DND-41 (cell line): ENCODE data around the gene HDAC8.

Source experiments
- ATAC-seq: fragments of 200-7000 bp; cut with Tn5 transposase; 3 replicates; pipeline ENCODE4 v1.9.1; 2021; ENCODE audit warnings: low read depth; ENCODE audit not compliant: insufficient read depth
- DNase-seq: peaks from one replicate; pipeline ENCODE4 v3.0.0-alpha.2; 2020
- H2AFZ ChIP-seq: 2 replicates; pipeline ENCODE4 v1.6.0; 2012; ENCODE audit warnings: low read depth, low read length
- H3K27ac ChIP-seq: 2 replicates; pipeline ENCODE4 v1.5.1; 2012; ENCODE audit warnings: low read length, inconsistent platforms
- H3K27me3 ChIP-seq: fragments of 200-600 bp; sonication (generic); 2 replicates; pipeline ENCODE4 v1.6.0; 2012; ENCODE audit warnings: low read length, mild to moderate bottlenecking, inconsistent platforms; ENCODE audit not compliant: insufficient read depth, poor library complexity
- H3K36me3 ChIP-seq: 2 replicates; pipeline ENCODE4 v1.5.1; 2012; ENCODE audit warnings: low read length, inconsistent platforms; ENCODE audit not compliant: insufficient read depth
- H3K4me1 ChIP-seq: 2 replicates; pipeline ENCODE4 v1.5.1; 2012; ENCODE audit warnings: mild to moderate bottlenecking, low read length; ENCODE audit not compliant: insufficient read depth
- H3K4me2 ChIP-seq: 2 replicates; pipeline ENCODE4 v1.6.0; 2012; ENCODE audit warnings: mild to moderate bottlenecking, moderate library complexity, low read length, inconsistent platforms; ENCODE audit not compliant: insufficient read depth
- H3K4me3 ChIP-seq, 2 experiments: fragments of 200-600 bp in 1 of 2; shearing (Covaris generic) in 1 of 2; 2 replicates each; pipeline ENCODE4 v1.5.1; 2012 to 2016; ENCODE audit warnings: inconsistent platforms in 2 of 2, low read length in 2 of 2, mild to moderate bottlenecking in 2 of 2, low read depth in 1 of 2, moderate library complexity in 1 of 2
- H3K79me2 ChIP-seq: 2 replicates; pipeline ENCODE4 v1.6.0; 2012; ENCODE audit warnings: low read length, inconsistent platforms; ENCODE audit not compliant: insufficient read depth
- H3K9ac ChIP-seq: 2 replicates; pipeline ENCODE4 v1.6.0; 2012; ENCODE audit warnings: low read depth, mild to moderate bottlenecking, inconsistent platforms, low read length, moderate library complexity
- H3K9me3 ChIP-seq: 2 replicates; pipeline ENCODE4 v1.5.1; 2012; ENCODE audit warnings: low read length, moderate library complexity, mild to moderate bottlenecking, inconsistent platforms; ENCODE audit not compliant: insufficient read depth, severe bottlenecking
- H4K20me1 ChIP-seq: 2 replicates; pipeline ENCODE4 v1.6.0; 2012; ENCODE audit warnings: low read length; ENCODE audit not compliant: insufficient read depth
- EZH2 ChIP-seq: IDR thresholded peaks from 3 replicates; pipeline ENCODE4 v1.6.1; 2012; ENCODE audit warnings: borderline replicate concordance, low read depth, mild to moderate bottlenecking, moderate library complexity, low read length, inconsistent platforms; ENCODE audit not compliant: severe bottlenecking
- TF ChIP-seq, protein P1 (sequence below): IDR thresholded peaks from 2 replicates; pipeline ENCODE4 v1.5.1; 2012; ENCODE audit warnings: borderline replicate concordance, low read length, moderate library complexity, mild to moderate bottlenecking; ENCODE audit not compliant: poor library complexity, severe bottlenecking; ENCODE audit errors: extremely low read depth

Gene HDAC8

DNA sequence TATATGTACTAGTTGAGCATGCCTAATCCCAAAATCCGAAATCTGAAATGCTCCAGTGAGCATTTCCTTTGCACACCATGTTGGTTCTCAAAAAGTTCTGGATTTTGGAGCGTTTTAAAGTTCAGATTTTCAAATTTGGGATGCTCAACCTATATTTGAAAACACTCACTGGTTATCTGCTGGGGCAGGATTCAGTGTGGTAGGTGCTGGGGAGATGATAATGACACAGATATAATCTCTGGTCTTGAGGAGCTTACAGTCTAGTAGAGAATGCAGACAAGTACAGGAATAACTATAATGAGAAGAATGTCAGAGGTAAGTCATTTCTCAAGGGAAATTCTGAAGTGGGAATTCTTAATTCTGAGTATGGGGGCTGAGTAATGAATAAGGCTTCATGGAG lies 207.5 kb downstream of the HDAC8 start:
- ATAC-seq = no peak
- H3K9me3 ChIP-seq = no peaks in the 10 kb centered on the region
- no peaks in the 10 kb centered on the region for H3K79me2 ChIP-seq
- H3K9ac ChIP-seq = no peak overlapping the region
- H3K36me3 ChIP-seq = no peaks in the 10 kb centered on the region
- H3K4me2 ChIP-seq = no peak overlapping the region
- H2AFZ ChIP-seq = no peak overlapping the region
- TF ChIP-seq, protein P1, sequence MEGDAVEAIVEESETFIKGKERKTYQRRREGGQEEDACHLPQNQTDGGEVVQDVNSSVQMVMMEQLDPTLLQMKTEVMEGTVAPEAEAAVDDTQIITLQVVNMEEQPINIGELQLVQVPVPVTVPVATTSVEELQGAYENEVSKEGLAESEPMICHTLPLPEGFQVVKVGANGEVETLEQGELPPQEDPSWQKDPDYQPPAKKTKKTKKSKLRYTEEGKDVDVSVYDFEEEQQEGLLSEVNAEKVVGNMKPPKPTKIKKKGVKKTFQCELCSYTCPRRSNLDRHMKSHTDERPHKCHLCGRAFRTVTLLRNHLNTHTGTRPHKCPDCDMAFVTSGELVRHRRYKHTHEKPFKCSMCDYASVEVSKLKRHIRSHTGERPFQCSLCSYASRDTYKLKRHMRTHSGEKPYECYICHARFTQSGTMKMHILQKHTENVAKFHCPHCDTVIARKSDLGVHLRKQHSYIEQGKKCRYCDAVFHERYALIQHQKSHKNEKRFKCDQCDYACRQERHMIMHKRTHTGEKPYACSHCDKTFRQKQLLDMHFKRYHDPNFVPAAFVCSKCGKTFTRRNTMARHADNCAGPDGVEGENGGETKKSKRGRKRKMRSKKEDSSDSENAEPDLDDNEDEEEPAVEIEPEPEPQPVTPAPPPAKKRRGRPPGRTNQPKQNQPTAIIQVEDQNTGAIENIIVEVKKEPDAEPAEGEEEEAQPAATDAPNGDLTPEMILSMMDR = no peak
- no peak for TF ChIP-seq EZH2
- no peaks in the 10 kb centered on the region for H4K20me1 ChIP-seq
- no peak overlapping the region for H3K4me3 ChIP-seq
- no peaks in the 10 kb centered on the region for H3K4me1 ChIP-seq
- H3K27ac ChIP-seq = no peak overlapping the region
- DNase-seq = no peak
- no peaks in the 10 kb centered on the region for H3K27me3 ChIP-seq

- Histone ChIP-seq H3K4me2 (no peak overlapping the region), H2AFZ (no peak overlapping the region), H3K9me3 (no peaks in the 10 kb centered on the region), H4K20me1 (no peaks in the 10 kb centered on the region), H3K27ac (no peak overlapping the region), H3K4me1 (no peaks in the 10 kb centered on the region), H3K9ac (no peak overlapping the region), H3K79me2 (no peaks in the 10 kb centered on the region), H3K36me3 (no peaks in the 10 kb centered on the region), H3K4me3 (no peak overlapping the region), H3K27me3 (no peaks in the 10 kb centered on the region)
- DNase-seq = no peak
- TF ChIP-seq EZH2 = no peak
- TF ChIP-seq, protein P1 = no peak
- no peak for ATAC-seq
Measured at GRCh38 chrX:72360326-72360725, 212.3 kb downstream of the HDAC8 start.

DNA sequence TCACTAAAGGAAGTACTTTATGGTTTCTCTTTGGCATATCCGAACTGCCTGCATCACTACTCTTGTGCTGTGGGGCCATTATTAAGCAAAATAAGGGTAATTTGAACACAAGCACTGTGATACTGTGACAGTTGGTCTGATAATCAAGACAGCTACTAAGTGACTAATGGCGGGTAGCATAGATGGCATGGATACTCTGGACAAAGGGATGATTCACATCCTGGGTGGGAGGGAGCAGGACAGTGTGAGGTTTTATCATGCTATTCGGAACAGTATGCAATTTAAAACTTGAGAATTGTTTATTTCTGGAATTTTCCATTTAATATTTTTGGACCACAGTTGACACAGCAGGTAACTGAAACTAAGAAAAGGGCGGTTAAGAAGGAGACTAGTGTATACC lies 214.3 kb downstream of the HDAC8 start:
- TF ChIP-seq, protein P1 = no peak
- no peak for TF ChIP-seq EZH2
- Histone ChIP-seq H3K9ac (no peak overlapping the region), H3K36me3 (no peaks in the 10 kb centered on the region), H3K27me3 (no peaks in the 10 kb centered on the region), H3K79me2 (no peaks in the 10 kb centered on the region), H3K9me3 (no peaks in the 10 kb centered on the region), H3K27ac (no peak overlapping the region), H2AFZ (no peak overlapping the region), H4K20me1 (no peaks in the 10 kb centered on the region), H3K4me3 (no peak overlapping the region), H3K4me1 (no peaks in the 10 kb centered on the region), H3K4me2 (no peak overlapping the region)
- ATAC-seq (no peak), DNase-seq (no peak)

GRCh38 chrX:72352786-72353185 lies 219.9 kb downstream of the HDAC8 start:
- H3K36me3 ChIP-seq = peaks cover 4% of the 10 kb centered on the region; the same call in 1 of the 2 replicates
- TF ChIP-seq EZH2 = no peak
- TF ChIP-seq, protein P1 = no peak
- H3K4me3 ChIP-seq = no peak overlapping the region
- no peak overlapping the region for H3K9ac ChIP-seq
- ATAC-seq (no peak), DNase-seq (no peak)
- H3K27ac ChIP-seq = no peak overlapping the region
- H4K20me1 ChIP-seq = no peaks in the 10 kb centered on the region
- no peak overlapping the region for H2AFZ ChIP-seq
- no peak overlapping the region for H3K4me2 ChIP-seq
- H3K79me2 ChIP-seq = no peaks in the 10 kb centered on the region
- H3K4me1 ChIP-seq = no peaks in the 10 kb centered on the region
- no peaks in the 10 kb centered on the region for H3K9me3 ChIP-seq
- H3K27me3 ChIP-seq = no peaks in the 10 kb centered on the region
